ENCODE data around the gene ST7.
"Not testable (repeated sequence)": the region's sequence is repeated elsewhere in the genome, so short reads cannot be mapped to it uniquely, and the experiment has no call there.

The ST7 gene

GRCh38 chr7:117227091-117227490 is 273.8 kb downstream of the ST7 start:
- DNase-seq (ENCODE audit: low spot score) = no peak

DNA sequence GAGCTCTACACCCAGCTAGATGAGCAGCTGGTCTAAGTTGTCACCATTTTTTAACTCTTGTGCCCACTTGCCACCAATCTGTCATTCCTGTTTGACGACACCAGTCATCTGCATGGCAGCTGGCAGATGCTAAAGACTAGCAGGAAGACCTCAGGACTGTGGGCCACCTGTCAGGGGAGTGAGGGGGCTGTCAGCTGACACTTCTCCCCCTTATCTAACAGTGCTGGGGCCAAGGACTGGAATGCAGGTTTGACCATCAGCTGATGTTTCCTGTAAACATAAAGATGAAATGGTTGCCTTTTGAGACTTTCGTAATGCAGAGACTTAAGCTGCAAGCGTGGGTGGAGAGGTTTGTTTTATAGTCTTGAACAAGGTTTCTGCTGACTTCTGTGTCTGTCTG is 276.0 kb downstream of the ST7 start:
- DNase-seq (ENCODE audit: low spot score) = no peak

DNA sequence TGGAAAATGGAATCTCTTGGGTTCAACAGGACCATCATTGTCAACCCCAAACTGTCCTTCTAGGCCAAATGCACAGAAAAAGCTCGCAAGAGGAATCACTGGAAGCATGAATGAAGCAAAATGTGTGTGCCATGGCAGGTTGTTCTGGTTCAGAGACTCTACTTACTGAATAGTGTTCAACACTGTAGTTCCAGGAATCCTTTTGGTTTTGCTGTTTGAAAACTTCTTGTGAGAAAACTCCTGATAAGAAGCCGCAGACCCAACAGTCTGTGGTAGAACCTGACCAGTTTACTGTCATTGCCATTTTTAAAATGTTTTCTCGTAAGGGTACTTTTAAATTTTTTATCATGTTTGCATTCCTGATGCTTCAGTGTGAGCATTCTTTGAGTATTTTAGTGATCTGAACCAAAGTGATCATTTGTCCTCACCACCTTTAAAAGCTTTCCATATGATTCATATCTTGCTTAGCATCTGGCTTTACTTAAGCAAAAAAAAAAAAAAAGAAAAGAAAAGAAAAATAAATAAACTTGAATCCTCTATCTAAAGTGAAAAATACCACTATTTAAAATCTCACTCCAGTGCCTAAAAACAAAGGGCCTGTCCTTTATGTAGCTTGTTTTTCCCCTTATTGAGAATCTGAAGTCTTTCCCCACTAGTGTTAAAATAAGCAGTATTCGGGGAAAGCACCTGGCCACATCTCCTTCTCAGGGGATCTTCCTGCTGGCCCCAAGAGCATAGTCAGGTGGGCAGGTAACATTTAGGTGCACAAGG is 277.2 kb downstream of the ST7 start:
- DNase-seq (ENCODE audit: low spot score) = no peak

GRCh38 chr7:117231047-117231359 is 277.7 kb downstream of the ST7 start:
- no peak for DNase-seq (ENCODE audit: low spot score)

DNA sequence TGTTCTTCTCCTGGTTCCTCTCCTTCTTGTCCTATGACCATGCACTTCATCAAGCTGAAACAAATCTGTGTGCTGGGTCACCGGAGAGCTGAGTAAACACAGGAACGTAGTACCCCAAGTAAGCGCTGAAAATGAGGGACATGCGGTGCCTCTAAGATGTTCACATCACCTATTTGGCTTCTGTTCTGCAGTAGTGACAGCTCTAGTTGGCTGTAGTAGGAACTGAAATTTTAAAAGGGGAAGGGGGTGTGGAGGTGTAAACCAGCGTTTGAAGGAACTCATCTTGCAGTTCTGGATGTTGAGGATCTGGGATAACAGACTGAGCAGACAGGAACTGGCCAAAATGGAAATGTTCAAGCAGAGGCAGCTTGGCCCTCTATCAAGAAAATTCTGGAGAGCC is 284.3 kb downstream of the ST7 start:
- no peak for DNase-seq (ENCODE audit: low spot score)

- no peak for DNase-seq (ENCODE audit: low spot score)
These were observed 285.2 kb downstream of the ST7 start for GRCh38 chr7:117238472-117238871.

DNA sequence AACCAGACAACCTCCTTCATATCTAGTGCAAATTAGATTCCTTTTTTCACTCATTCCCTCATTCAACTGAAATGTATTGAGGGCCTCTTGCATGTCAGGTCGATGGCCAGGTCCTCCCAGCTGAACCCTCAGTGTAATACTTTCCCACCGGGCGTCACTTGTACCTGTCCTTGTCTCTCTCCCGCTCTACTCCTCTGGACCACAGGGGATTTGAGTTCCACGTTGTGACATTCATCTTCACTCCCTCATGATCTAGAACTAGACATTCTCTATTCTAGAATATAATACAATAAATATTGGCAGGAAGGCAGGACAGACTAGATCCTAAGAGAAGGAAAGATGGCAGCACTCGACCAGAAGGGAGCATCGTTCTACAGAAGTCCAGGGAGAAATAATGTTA is 285.6 kb downstream of the ST7 start:
- DNase-seq (ENCODE audit: low spot score) = no peak

DNA sequence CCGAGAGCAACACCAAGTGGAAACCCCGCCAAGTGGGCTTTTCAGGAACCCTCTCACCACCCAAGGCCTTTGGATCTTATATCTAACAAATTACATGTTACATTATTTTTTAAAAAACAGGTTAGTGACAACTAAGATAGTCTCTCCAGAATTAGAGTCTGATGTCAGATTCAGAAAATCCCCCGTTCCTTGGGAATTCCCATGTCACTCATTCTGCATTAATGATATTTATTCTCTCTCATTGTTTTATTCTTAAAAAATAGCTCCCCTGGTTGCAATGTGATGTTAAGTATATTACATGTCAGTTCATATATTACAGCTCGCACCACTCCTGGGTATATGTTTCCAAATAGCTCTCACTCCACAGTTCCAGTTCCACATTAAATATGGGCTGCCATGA is 287.8 kb downstream of the ST7 start:
- no peak for DNase-seq (ENCODE audit: low spot score)

GRCh38 chr7:117243390-117243789 is 290.1 kb downstream of the ST7 start:
- DNase-seq (ENCODE audit: low spot score) = no peak

DNA sequence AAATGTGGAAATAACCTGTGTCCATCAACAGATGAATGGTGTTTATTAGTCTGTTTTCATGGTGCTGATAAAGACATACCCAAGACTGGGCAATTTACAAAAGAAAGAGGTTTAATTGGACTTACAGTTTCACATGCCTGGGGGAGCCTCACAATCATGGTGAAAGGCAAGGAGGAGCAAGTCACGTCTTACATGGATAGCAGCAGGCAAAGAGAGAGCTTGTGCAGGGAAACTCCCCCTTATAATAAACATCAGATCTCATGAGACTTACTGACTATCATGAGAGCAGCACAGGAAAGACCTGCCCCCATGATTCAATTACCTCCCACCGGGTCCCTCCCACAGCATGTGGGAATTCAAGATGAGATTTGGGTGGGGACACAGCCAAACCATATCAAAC is 292.4 kb downstream of the ST7 start:
- DNase-seq (ENCODE audit: low spot score) = not testable (repeated sequence)

- DNase-seq (ENCODE audit: low spot score) = no peak
These were observed 294.5 kb downstream of the ST7 start for GRCh38 chr7:117247809-117248208.

- no peak for DNase-seq (ENCODE audit: low spot score)
These were observed 295.5 kb downstream of the ST7 start for GRCh38 chr7:117248829-117249228.

- no peak for DNase-seq (ENCODE audit: low spot score)
These were observed 296.4 kb downstream of the ST7 start for GRCh38 chr7:117249696-117250095.

DNA sequence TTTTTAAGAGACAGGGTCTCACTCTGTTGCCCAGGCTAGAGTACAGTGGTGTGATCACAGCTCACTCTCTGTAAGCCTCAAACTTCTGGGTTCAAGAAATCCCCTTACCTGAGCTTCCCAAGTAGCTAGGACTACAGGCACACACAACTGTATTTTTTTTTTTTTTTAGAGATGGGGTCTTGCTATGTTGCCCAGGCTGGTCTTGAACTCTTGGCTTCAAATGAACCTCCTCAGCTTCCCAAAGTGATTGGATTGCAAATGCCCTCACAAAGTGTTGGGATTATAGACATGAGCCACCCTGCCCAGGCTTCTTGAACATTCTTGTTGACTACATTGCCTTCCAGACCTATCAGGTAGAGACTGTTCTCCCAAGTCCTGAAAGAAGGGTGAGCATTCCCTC is 296.9 kb downstream of the ST7 start:
- DNase-seq (ENCODE audit: low spot score) = no peak

DNA sequence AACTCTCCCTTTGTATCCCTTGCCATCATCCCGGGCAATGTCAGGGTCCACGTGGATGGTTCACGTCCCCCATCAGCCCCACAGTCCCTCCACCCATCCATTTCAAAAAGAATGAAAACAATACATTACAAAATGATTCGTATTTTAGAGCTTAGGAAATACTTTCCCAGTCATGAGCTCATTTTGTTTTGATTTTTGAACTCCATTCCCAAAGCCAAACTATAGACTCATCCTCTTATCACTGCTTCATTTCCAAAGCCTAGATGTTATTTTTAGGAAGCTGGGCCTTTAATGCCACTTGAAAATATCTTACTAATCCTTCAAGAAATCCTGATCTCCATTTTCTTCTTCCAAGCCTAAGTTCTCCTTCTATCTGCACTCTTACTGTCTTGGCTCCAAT is 297.5 kb downstream of the ST7 start:
- DNase-seq (ENCODE audit: low spot score) = no peak

GRCh38 chr7:117251687-117252086 is 298.4 kb downstream of the ST7 start:
- no peak for DNase-seq (ENCODE audit: low spot score)

DNA sequence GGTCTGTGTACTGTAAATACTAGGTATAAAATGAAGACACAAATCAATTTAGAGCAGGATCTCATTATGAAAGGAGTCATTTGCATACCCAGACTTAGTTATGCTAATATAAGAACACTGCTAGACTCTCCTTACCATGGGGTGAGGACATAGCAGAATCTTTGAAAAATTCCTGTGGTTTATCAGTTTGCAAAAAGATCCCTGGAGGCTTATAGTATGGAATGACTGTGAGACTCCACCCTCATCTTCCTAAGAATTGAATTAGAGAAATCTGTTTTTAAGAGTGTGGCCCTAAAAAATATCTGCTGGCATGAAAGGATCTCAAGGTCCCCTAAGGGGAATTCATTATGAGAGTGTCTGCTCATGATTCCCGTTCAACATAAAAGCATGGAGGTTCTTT is 306.3 kb downstream of the ST7 start:
- DNase-seq (ENCODE audit: low spot score) = no peak

GRCh38 chr7:117262546-117262945 is 309.2 kb downstream of the ST7 start:
- no peak for DNase-seq (ENCODE audit: low spot score)

DNA sequence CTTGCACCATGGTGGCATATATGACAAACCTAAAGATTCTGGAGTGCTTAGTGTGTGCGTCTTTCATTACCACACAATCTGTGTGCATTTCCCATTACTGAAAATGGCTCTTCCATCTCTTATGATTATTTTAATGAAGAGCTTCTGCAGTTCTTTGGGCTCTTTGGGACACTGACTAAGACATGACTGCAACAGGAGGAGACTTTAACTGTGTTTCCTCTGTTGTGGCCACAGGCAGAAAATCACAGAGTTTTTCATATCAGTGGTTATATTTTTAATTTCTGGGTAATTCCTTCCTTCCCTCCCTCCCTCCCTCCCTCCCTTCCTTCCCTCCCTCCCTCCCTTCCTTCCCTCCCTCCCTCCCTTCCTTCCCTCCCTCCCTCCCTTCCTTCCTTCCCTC is 311.4 kb downstream of the ST7 start:
- no peak for DNase-seq (ENCODE audit: low spot score)

DNA sequence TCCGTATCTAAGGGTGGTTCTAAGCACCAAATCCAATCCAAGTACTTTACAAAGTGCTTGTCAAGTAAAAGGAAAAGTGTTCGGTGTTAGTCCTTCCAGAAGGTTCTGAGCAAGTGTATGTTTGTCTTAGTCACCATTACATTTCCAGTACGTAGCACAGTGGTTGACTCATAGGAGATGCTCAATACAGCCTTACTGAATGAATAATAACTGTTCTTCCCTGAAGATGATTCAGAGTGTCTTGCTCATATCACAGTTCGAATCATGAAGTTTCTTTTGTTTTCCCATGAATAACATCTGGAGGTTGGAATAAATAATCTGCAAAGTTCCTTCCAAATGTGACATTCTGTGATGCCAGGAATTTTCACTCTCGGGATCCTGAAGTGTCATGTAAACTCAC is 316.1 kb downstream of the ST7 start:
- DNase-seq (ENCODE audit: low spot score) = no peak

GRCh38 chr7:117269886-117270285 is 316.6 kb downstream of the ST7 start:
- DNase-seq (ENCODE audit: low spot score) = no peak

- no peak for DNase-seq (ENCODE audit: low spot score)
These were observed 317.1 kb downstream of the ST7 start for GRCh38 chr7:117270371-117270770.

DNA sequence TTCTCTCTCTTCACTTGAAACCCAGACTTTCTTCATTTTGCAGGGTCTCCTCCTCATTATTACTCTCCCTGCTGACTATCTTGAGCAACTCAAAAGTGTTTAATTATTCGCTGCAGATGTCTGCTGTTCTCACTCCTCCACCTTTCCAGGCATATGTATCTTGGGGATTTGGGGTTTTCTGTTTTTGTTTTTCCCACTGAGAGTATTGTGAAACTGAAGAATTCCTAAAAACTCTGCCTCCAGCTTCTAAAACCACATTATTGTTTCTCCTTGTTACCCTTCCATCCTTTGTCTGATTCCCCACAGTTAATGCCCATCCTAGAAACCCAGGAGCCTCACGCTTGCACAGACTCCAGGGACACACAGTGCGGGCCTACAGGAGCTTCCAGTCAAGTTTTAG is 318.3 kb downstream of the ST7 start:
- no peak for DNase-seq (ENCODE audit: low spot score)

DNA sequence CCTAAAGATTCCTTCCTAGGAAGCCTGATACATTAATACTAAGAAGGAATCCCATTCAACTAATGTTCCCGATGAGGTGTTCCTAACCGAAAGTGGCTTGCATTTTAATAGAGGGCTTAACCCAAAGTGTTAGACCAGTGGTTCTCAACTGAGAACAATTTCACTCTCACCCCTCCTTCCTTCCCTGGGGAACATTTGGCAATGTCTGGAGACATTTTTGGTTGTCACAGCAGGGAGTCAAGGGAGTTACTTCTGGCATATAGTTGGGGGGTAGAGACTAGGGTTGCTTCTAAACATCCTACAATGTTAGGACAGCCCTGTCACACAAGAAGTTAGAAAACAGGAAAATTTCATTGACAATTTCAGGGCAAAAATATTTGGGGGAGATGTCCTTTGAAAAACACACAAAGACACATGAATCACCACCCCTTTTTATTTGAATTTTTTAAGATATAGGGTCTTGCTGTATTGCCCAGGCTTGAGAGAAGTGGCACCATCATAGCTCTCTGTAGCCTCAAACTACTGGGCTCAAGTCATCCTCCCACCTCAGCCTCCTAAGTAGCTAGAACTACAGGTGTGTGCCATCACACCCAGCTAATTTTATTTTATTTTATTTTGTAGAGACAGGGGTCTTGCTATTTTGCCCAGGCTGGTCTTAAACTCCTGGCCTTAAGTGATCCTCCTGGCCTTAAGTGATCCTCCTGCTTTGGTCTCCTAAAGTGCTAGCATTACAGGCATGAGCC is 318.9 kb downstream of the ST7 start:
- no peak for DNase-seq (ENCODE audit: low spot score)

All from NAMALWA (cell line).